Fibroblast of skin of abdomen (primary cell): ENCODE data around the gene APCDD1L.
A peak's percentile ranks its signal among the peaks of the same experiment; 100 is the strongest.

Source experiments
- DNase-seq: peaks from one replicate; pipeline ENCODE4 v3.0.0-alpha.2; 2013

Gene APCDD1L

GRCh38 chr20:58492074-58492718, 23.0 kb downstream of the APCDD1L start:
- DNase-seq, result no peak

GRCh38 chr20:58486207-58486606, 29.0 kb downstream of the APCDD1L start:
- DNase-seq, result no peak

- DNase-seq, result no peak
Measured at GRCh38 chr20:58485393-58485792, 29.8 kb downstream of the APCDD1L start.

GRCh38 chr20:58483470-58483869, 31.7 kb downstream of the APCDD1L start:
- no peak for DNase-seq

- no peak for DNase-seq
Measured at GRCh38 chr20:58483051-58483450, 32.1 kb downstream of the APCDD1L start.

- peak; percentile 13 for DNase-seq
Measured at GRCh38 chr20:58482416-58482815, 32.8 kb downstream of the APCDD1L start.

GRCh38 chr20:58481481-58482021, 33.6 kb downstream of the APCDD1L start:
- peak; percentile 40 for DNase-seq

- no peak for DNase-seq
Measured at GRCh38 chr20:58480551-58481336, 34.5 kb downstream of the APCDD1L start.

GRCh38 chr20:58479726-58480440, 35.3 kb downstream of the APCDD1L start:
- DNase-seq, result no peak

GRCh38 chr20:58478141-58478805, 36.9 kb downstream of the APCDD1L start:
- DNase-seq, result no peak

GRCh38 chr20:58475466-58475865, 39.7 kb downstream of the APCDD1L start:
- no peak for DNase-seq

- no peak for DNase-seq
Measured at GRCh38 chr20:58473453-58474425, 41.5 kb downstream of the APCDD1L start.

- no peak for DNase-seq
Measured at GRCh38 chr20:58472273-58473018, 42.8 kb downstream of the APCDD1L start.

- DNase-seq, result peak; percentile 77
Measured at GRCh38 chr20:58471193-58472164, 43.7 kb downstream of the APCDD1L start.

- no peak for DNase-seq
Measured at GRCh38 chr20:58470336-58471192, 44.6 kb downstream of the APCDD1L start.

GRCh38 chr20:58469616-58470015, 45.6 kb downstream of the APCDD1L start:
- DNase-seq, result no peak

GRCh38 chr20:58467572-58468527, 47.3 kb downstream of the APCDD1L start:
- no peak for DNase-seq
